ENCODE measurements around the gene SLC46A2.

SLC46A2 gene

DNA sequence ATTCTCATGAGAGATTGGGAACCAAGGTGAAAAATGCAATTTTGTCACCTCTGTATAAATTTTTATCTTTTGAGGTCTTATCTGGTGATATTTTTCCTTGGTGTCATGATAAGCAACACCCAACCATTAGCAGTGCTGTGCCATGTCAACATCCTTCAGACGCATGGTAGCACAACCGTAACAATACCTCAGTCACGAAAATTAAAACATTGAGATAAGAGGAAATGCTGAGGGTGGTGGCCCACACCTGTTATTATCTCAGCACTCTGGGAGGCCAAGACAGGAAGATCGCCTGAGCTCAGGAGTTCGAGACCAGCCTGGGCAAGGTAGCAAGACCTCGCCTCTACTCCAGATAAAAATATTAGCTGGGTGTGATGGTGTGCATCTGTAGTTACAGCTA lies 32.7 kb downstream of the SLC46A2 start:
- DNase-seq (ENCODE audit: low spot score), result no peak

DNA sequence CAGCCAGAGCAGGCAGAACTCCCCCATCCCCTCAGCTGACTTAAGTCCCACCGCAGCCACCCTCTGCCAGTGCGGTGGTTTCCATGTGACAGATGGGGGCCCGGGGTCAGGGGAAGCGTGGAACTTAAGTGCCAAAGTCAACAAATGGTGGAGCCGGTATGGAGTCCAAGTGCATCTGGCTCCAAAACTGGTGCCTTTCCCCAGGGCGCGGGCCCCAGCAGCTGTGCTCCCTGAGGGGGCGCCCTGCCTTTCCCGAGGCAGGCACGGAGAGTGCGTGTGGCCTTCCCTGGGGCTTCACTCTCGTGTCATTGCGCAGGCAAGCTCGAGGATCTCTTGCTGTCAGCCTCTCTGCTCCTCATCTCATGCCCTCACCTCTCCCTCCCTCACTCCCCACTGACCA lies 33.8 kb downstream of the SLC46A2 start:
- no peak for DNase-seq (ENCODE audit: low spot score)

DNA sequence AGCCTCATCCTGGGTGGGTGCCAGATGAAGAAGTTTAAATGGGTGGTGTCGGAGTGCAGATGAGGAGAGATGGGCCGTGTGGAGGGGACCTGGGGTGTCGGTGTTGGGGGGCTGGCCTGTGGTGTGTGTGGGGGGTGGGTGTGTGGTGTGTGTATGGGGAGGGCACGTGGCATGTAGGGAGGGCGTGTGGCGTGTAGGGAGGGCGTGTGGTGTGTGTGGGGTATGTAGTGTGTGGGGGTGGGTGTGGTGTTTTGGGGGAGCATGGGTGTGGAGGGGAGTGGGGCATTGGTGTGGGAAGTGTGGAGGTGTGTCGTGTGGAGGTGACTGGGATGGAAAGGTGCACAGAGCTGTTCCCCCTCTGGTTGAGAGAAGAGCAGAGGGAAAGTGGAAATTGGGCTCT lies 34.5 kb downstream of the SLC46A2 start:
- no peak for DNase-seq (ENCODE audit: low spot score)

DNA sequence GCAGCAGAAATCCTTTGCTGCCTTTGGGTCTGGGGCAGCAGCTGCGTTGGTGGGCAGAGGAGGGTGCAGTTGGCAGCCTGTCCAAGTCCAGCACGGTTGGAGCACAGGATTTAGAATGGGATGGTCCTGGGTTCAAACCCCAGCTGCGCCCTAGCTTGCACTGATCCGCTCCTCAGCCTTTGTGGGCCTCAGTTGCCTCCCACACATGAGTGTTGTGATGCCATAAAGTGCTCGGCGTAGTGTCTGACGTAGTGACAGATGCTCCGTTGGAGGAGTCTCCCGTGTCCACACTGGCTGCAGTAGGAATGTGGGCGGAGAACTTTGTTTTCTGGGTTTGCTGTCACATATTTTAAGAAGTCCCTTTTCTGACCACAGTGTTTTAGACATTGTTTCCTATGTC lies 36.0 kb downstream of the SLC46A2 start:
- DNase-seq (ENCODE audit: low spot score), result no peak

DNA sequence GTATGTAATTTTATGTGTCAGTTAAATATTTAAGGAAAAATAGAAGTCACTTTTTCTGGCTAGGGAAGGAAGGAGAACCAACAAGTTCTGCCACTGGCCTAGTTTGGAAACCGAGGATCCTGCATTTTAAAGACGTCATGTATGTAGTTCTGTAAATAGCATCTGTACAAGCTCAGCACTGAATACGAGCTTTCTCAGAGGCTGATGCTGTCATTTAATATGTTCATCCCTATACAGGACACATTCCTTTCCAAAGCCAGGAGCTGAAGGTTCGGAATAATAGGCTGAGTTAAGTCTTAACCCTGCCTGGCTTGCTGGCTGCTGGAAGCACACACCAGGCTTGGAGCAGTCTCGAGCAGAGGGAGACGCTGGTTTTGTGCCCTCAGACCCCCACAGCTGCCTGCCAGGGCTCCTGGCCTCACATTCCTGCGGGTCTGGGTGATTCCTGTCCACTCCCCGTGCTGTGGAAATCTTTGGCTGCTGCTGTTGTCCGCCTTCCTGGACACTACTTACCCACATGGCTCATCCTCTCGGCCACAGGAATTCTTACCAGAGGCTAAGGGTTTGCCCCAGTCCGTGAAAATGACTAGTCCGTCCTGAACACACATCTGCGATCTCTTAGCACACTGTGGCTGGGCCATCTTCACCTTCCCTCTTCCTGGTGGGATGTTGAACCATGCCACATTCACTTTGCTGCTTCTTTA lies 36.6 kb downstream of the SLC46A2 start:
- DNase-seq (ENCODE audit: low spot score), result no peak

DNA sequence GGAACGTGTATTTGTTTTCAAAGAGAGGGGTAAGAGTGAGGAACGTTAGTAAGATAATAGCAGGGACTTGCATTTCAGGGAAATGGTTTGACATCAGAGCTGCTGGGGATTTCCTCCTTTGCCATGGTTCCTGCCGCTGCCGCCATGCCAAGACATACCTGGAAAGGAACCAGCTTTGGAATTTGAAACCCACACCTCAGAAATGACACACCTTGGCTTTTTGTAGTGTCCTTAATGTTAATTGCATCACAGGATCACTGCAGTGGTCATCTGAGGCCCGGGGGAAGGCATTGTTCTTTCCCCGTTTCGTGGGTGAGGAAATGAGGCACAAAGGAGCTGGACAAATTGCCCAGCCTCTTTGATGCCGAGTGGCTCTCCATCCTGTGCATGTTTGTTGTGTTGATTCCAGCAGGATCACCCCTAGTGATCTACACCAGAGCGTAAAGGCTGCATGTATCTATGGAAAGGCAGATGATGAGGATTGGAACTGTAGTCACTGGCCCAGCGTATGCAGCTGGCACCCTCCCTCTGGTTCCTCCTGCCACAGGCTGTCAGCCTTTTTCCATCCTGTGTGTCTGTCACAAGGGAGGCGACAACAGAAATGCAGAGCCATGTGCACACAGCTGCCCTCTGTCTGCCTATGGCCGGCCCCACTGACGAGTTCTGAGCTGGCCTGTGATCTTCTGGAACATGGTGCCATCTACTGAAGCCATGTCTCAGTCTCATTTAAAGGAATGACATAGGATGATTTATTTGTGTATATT lies 37.8 kb downstream of the SLC46A2 start:
- DNase-seq (ENCODE audit: low spot score), result no peak

DNA sequence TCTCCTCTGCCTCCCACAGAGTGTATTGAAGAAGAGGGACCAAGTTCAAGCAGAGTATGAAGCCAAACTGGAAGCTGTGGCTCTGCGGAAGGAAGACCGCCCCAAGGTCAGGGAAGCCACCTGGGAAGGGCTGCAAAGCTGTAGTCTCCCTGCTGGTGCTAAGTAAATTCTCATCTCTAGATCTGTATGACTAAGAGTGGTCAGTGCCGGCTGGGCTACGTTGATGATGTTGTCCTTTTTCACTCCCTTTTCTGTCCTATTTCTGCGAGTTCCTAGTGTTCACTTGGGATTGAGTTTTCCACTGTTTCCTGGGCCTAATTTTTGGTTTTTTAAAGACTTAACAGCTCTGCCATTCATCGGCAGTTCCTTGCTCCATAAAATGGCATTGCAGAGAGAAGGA lies 39.8 kb downstream of the SLC46A2 start:
- DNase-seq (ENCODE audit: low spot score), result no peak

DNA sequence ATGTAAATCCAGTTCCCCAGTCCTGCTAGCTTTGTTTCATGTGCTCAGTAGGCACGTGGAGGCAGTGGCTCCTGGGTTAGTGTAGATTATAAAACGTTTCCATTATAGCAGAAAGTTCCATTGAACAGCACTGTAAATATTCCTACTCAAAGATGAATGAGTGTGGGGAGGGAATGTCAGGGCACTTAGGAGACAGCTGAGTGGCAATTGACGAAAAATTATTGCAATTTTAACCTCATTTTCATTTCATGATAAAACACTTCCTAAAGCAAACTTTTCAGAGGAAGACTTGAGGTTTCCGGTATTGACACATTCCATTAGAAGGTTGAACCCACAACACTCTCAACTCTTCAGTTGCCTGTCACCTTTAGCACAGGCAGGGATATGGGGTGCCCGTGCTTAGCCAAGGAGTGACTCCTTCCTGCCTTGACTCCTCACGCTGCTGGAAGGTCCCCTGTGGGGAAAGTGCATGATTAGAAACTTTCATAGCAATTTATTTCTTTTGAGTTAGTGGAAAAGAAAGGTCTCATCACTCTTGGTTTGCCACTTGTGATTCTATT lies 41.2 kb downstream of the SLC46A2 start:
- DNase-seq (ENCODE audit: low spot score), result no peak

DNA sequence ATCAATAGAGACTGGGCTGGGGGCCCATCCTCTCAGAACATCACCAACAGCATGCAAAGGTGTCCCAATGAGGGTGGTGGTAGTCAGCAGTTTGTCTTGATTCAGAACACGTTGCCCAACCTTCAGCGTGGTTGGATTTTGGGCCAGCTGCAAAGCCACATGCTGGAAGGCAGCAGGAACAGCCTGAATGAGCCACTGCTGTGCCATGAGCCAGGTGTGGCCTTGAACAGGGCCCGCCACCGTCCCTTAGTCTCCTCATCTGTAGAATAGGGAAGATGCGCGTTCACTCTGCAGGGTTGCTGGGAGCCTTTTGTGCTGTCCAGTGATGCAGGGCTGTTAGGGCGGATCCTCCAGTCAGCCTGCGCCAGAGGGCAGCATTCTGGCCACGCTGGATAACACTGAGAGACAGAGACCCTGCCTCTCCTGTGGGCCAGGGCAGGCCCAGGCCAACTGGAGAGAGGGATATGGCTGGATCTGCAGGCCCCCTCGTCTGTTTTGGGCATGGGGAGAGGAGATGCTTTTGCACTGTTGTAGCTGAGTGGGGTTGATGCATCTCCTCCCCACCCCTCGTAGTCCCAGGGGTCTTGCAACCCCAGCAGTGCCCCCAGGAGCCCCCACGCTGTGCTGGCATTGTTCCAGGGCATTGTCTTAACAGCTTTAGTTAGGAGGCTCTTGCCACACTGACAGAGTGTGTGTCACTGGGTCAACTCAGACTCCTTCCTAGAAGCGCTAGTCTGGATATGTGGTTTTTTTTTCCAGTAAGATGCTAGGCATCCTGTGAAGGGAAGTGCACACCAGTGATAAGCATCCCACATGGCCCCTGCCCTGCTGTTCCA lies 42.1 kb downstream of the SLC46A2 start:
- DNase-seq (ENCODE audit: low spot score), result no peak

DNA sequence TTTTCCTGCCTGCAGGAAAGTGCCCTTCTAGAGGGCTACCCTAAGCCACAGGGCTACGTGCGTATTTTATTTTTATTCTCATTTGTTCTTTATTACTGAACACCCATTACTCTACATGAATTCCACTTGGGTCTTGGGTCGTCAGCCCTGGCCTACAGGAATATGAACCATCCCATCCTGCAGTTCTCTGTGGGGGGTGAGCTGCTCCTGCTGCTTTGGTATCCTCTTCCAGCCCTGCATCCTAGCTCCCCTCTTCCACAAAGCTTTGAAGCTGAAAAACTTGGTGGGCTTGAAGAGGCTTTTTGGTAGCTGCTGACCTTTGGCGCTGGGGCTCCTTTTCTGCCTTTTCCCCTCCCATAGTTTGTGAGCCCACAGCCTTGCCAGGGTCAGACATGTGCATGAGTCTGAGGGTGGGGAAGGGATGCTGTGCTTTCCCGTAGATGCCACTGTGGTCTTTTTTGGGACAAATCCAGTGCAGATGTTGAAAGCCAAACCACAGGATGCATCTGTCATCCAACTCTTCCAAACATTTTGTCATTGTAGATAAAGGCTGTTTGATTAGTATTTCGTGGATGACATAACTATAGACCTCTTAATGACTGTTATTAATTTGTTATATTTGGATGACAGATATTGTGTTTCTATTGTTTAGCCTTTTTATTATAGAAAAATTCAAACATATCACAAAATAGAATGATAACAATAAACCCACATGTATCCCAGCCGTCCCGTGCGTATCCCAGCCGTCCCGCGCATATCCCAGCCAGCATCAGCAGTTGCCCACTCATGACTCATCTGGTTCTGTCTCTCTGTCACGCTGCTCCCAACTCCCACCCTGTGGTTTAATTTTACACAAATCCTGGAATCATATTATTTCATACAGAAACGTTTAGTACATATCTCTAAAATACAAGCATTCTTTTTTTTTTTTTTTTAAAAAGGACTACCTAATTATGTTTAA lies 43.9 kb downstream of the SLC46A2 start:
- no peak for DNase-seq (ENCODE audit: low spot score)

DNA sequence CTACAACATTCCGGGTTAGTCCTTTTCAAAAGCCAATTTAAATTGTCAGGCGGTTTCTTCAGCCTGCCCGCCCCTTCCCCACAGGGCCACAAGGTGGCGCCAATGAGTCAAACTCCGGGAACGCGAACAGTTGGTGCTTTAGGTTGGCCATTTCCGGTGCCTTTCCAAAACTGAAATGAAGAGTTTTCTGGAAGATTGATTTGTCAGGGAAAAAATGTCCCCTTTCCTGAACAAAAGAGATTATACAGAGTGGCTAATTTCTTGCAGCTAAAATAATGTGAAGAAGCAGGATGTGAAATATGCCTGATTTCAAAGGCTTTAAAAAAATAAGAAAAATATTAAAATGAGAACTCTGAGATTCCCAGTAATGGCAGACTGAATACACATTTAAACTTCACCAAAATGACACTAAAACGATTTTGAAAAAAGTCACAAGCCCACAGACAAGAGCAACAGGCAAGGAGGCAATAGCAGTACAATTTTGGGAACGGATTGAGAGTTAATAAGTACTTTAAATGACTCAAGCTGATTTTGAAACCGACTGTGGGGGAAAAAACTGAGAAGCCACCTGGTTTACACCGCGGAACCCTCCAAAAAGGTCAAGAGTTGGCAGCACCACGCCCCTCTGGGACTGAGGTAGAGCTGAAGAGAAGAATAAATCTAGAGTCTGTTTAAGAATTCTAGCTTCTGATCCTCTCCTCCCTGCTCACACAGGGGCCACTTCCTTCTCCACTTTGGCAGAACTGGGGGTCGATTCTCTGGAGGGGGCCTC lies 45.7 kb downstream of the SLC46A2 start:
- DNase-seq (ENCODE audit: low spot score), result peak; percentile 71

DNA sequence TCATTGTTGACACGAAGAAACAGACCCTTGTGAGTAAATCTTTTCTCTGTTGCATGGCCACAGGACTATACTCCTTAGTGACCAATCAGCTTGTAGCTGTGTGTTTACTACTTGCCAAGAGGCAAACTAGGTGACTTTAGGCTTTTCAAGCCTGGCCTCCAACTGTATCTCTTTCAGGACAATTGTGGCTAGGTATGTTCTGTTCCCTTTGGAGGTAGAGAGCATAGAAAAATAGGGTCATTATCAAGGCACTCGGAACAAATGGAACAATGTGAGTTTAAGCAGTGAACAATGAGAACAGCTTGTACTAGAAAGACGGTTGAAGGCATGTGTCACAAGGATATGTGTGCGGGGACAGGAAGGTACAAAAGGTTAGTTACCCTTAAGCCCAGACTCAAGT lies 48.1 kb downstream of the SLC46A2 start:
- DNase-seq (ENCODE audit: low spot score), result no peak

DNA sequence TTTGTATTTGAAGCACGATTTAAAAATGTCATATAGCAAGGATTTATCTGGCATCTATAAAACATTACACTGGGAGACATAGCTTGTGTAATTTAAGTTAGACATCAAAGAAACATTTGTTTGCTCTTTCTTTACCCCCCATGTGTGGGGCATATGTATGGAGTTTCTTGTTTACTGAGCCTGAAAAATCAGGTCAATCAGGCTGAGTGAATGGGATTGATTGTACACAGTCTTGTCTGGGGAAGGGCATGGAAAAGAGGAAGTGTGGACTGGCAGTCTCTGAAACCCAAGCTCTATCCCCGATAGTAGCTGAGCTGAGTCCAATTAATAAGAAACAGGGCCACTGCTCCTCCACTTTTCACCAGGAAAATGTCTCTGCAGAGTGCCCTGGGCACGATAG lies 49.4 kb downstream of the SLC46A2 start:
- no peak for DNase-seq (ENCODE audit: low spot score)

DNA sequence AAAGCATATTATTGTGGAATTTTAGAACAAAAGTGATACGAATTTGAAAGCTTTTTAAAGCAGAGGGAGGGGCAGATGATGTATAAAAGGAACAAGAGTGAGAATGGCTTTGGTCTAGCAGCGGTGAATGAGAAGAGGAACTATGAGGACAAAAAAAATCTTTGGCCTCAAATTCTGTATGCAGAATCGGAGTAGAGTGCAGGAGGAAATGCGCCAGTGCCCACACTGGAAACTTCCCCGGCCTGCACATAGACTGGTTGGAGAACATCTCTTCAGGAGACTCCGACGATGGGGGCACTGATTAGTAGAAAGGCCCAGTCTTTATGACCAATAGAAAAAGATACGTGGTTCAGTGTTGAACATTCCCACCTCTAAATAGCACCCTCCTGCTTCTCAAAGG lies 51.3 kb downstream of the SLC46A2 start:
- DNase-seq (ENCODE audit: low spot score), result no peak

DNA sequence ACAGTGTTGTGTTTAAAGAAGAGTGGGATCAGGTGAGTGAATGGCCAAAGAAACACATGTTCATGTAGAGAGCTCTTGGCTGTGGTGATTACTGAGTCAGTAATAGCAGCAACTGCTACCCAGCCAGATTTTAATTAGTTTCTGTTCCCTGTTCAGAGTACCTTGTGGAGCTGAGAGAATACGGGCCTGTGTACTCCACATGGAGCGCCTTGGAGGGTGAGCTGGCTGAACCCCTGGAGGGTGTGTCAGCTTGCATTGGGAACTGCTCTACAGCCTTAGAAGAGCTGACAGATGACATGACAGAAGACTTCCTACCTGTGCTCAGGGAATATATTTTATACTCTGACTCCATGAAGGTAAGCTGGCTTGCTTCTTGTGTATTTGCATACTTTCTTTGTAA lies 52.3 kb downstream of the SLC46A2 start:
- DNase-seq (ENCODE audit: low spot score), result no peak

DNA sequence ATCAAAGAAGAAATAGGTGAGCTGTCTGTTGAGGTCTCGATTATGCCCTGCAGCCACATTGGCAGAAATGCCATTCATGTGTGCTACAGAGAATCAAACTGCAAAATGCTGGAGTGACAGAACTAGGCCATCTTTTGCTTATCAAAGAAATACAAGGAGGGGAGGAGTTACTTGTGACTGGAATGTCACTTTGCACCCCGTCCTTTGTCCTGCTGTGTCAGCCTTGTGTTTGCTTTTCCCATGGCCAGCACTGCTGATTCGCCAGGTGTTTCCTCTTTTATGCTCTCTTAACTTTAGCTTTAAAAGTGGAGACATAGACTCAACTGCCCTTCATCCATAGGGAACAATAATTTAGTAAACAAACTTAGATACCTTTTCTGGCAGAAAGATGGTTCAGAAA lies 54.3 kb downstream of the SLC46A2 start:
- DNase-seq (ENCODE audit: low spot score), result no peak

DNA sequence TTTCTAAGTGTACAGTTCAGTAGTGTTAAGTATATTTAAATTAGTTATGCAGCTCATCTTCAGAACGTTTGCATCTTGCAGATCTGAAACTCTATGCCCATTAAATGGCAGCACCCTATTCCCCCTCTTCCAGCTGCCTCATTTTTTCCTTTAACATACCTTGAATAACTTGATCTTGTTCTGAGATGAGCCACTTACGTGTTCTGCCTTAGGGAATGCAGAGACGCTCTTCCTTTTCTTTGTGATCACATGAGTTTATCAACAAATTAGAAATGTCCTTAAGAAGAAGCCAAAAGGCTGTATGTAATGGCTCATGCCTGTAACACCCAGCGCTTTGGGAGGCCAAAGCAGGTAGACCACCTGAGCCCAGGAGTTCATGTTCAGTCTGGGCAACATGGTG lies 57.6 kb downstream of the SLC46A2 start:
- DNase-seq (ENCODE audit: low spot score), result no peak

DNA sequence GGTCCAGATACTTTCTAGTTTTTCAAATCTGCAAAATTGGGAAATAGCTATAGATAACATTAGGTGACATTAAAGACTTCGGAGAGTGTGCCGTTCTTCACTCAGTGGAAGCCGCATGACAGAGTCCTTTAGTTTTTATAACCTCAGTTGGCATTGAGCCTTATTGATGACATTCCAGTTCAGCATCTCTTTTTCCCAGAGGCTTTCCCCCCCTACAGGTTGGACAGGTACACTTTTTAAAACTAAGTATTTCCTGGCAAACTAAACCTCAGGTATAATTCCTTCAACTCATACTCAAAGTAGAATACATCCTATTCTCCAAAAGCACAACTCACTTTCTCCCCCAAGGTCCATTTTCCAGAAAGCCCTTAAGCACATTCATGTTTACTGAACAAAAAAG lies 58.7 kb downstream of the SLC46A2 start:
- DNase-seq (ENCODE audit: low spot score), result no peak

DNA sequence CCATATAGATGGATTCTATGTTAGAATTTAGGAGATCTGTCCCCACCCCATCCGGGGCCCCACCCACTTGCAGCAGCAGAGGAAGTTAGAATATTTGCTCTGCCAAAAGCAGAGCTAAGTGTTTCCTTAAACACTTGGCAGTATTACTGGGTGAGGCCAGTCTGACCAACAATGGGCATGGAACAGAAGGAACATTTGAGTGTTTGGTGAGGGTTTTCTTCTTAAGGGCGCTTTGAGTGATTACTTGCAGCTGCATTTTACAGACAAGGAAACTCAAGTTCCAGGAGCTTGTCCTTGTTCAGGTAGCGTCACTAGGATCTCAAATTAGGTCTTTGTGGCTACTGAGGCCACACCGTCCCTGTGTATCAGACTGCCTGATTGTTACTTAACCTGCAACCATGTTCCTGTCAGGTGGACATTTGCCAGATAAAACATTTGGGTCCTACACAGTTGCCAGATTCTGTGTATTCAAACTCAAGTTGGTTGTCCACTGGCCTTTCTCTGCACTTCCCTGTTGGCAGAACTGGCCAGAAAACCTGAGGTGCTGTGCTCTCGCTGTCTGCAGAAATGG lies 59.3 kb downstream of the SLC46A2 start:
- no peak for DNase-seq (ENCODE audit: low spot score)
